ENCODE data around the gene STK38. TPM values are rescaled to one million over a fixed set of nuclear protein-coding genes. Genes with fewer than 3 reads are reported as not detected.
"Not testable (repeated sequence)": the region's sequence is repeated elsewhere in the genome, so short reads cannot be mapped to it uniquely, and the experiment has no call there.

STK38 gene
- total and polyA plus RNA-seq, 2 of the 8 experiments (the other 6 are each of a cell fraction or from before 2014, with no cell fraction given): 8.1 to 19.8 TPM

- 0 out of 2 replicates have a peak, but pooled peaks have one; percentile 7 for TF ChIP-seq SP1 (IDR thresholded peaks at IDR 0.05; ENCODE audit: low read depth, low read length)
- H2AK5ac ChIP-seq (ENCODE audit: low read depth, low read length); H2AFZ ChIP-seq (ENCODE audit: low read length); H3K56ac ChIP-seq (replicated peaks; ENCODE audit: insufficient read length, low read depth, low read length); H4K8ac ChIP-seq (ENCODE audit: extremely low read depth, insufficient read depth, low read length); H3K27ac ChIP-seq (ENCODE audit: low read depth, low read length); H3K4me2 ChIP-seq (ENCODE audit: insufficient read depth in 1 of 2, low read depth in 2 of 2, low read length in 2 of 2); H3K9ac ChIP-seq (replicated peaks in 1 of 4; ENCODE audit: extremely low read depth in 1 of 4, low read depth in 3 of 4, low read length in 3 of 4); H3K9me3 ChIP-seq (ENCODE audit: insufficient read depth in 2 of 2, low read depth in 1 of 2, low read length in 1 of 2); H3K4me3 ChIP-seq (ENCODE audit: extremely low read depth in 1 of 4, insufficient read depth in 2 of 4, low read depth in 3 of 4, low read length in 4 of 4); H3K27me3 ChIP-seq (replicated peaks in 1 of 4; ENCODE audit: control insufficient read depth in 3 of 4, extremely low read depth in 1 of 4, insufficient read depth in 3 of 4, low read length in 3 of 4); H2BK20ac ChIP-seq (ENCODE audit: low read length); H3K4ac ChIP-seq (replicated peaks; ENCODE audit: insufficient read length, low read depth, low read length); H3K79me1 ChIP-seq (ENCODE audit: low read depth, low read length); H3K23ac ChIP-seq (ENCODE audit: insufficient read length); H3K14ac ChIP-seq (ENCODE audit: insufficient read length); H2BK12ac ChIP-seq (ENCODE audit: low read depth, low read length); H2BK5ac ChIP-seq (ENCODE audit: low read depth, low read length); H3K36me3 ChIP-seq (ENCODE audit: control insufficient read depth in 2 of 4, insufficient read depth in 4 of 4, low read length in 3 of 4); DNase-seq (ENCODE audit: low read depth in 1 of 2, low spot score in 2 of 2); FAIRE-seq; H4K91ac ChIP-seq (replicated peaks; ENCODE audit: insufficient read length, low read length); H2BK15ac ChIP-seq (ENCODE audit: low read length); H4K5ac ChIP-seq (ENCODE audit: insufficient read length, low read depth, low read length); H4K20me1 ChIP-seq (replicated peaks in 1 of 2; ENCODE audit: control insufficient read depth in 1 of 2, insufficient read depth in 2 of 2, low read length in 2 of 2); H3K18ac ChIP-seq (ENCODE audit: extremely low read depth, low read length); H3K4me1 ChIP-seq (replicated peaks in 1 of 4; ENCODE audit: control insufficient read depth in 3 of 4, insufficient read depth in 4 of 4, low read length in 3 of 4); H3K23me2 ChIP-seq (ENCODE audit: low read depth, low read length); H2BK120ac ChIP-seq (replicated peaks; ENCODE audit: low read depth, low read length); CTCF ChIA-PET (ENCODE audit: partially characterized antibody): not testable (repeated sequence)
- peaks cover 0 to 75% of the 10 kb centered on the region in 2 experiments; a peak in 2 of 4 replicates for H3K79me2 ChIP-seq (ENCODE audit: control insufficient read depth in 1 of 2, insufficient read depth in 2 of 2, low read length in 2 of 2)
- 96% methylated on average over 10 of the region's 10 CpGs; no CpG with 5 or more reads in 1 of the 2 experiments for WGBS, 2 experiments (ENCODE audit: extremely low coverage in 1 of 2, insufficient coverage in 1 of 2, insufficient read length in 1 of 2, insufficient replicate concordance in 2 of 2, low coverage in 1 of 2, low lambda C conversion rate in 2 of 2, missing lambda C conversion rate in 1 of 2)
- POLR2A ChIA-PET (ENCODE audit: partially characterized antibody): interaction anchor here (0.6 to 1.9 kb wide), 2 partner anchors 11 to 93 kb away, joined by 3 to 4 read pairs; no protein-coding TSS in a partner anchor
These were observed 98.1 kb downstream of the STK38 start for GRCh38 chr6:36449173-36449572.

All from H1 (cell line).